Fibroblast of the conjunctiva (primary cell): ENCODE results near the gene BRINP2.

Source experiments
- DNase-seq: peaks from one replicate; pipeline ENCODE4 v3.0.0-alpha.2; 2010; ENCODE audit warnings: low read depth

The BRINP2 gene

GRCh38 chr1:177275736-177276135 is 105.0 kb downstream of the BRINP2 start:
- DNase-seq, result no peak

GRCh38 chr1:177278626-177279390 is 108.0 kb downstream of the BRINP2 start:
- DNase-seq, result no peak

GRCh38 chr1:177281901-177282300 is 111.1 kb downstream of the BRINP2 start:
- no peak for DNase-seq

- no peak for DNase-seq
Measured at GRCh38 chr1:177282976-177283375, 112.2 kb downstream of the BRINP2 start.

GRCh38 chr1:177283380-177283779 is 112.6 kb downstream of the BRINP2 start:
- no peak for DNase-seq

GRCh38 chr1:177286396-177286795 is 115.6 kb downstream of the BRINP2 start:
- DNase-seq, result no peak

GRCh38 chr1:177287270-177287669 is 116.5 kb downstream of the BRINP2 start:
- no peak for DNase-seq

- no peak for DNase-seq
Measured at GRCh38 chr1:177287994-177288393, 117.2 kb downstream of the BRINP2 start.

GRCh38 chr1:177289532-177289931 is 118.8 kb downstream of the BRINP2 start:
- DNase-seq, result no peak

GRCh38 chr1:177300431-177300830 is 129.7 kb downstream of the BRINP2 start:
- no peak for DNase-seq

GRCh38 chr1:177301425-177302124 is 130.8 kb downstream of the BRINP2 start:
- DNase-seq, result no peak

- no peak for DNase-seq
Measured at GRCh38 chr1:177302357-177303044, 131.7 kb downstream of the BRINP2 start.

GRCh38 chr1:177305040-177306018 is 134.6 kb downstream of the BRINP2 start:
- no peak for DNase-seq

- DNase-seq, result no peak
Measured at GRCh38 chr1:177306019-177306415, 135.3 kb downstream of the BRINP2 start.

GRCh38 chr1:177306981-177307380 is 136.2 kb downstream of the BRINP2 start:
- no peak for DNase-seq

- no peak for DNase-seq
Measured at GRCh38 chr1:177307771-177308170, 137.0 kb downstream of the BRINP2 start.

- no peak for DNase-seq
Measured at GRCh38 chr1:177309880-177310279, 139.1 kb downstream of the BRINP2 start.

- DNase-seq, result no peak
Measured at GRCh38 chr1:177310326-177310725, 139.6 kb downstream of the BRINP2 start.

GRCh38 chr1:177311111-177311510 is 140.4 kb downstream of the BRINP2 start:
- DNase-seq, result no peak

- DNase-seq, result no peak
Measured at GRCh38 chr1:177311586-177311985, 140.8 kb downstream of the BRINP2 start.

- DNase-seq, result no peak
Measured at GRCh38 chr1:177315261-177315660, 144.5 kb downstream of the BRINP2 start.

- no peak for DNase-seq
Measured at GRCh38 chr1:177315761-177316160, 145.0 kb downstream of the BRINP2 start.
